A549 (cell line): ENCODE results near the gene PANK3.

Source experiments
- ATOH8 ChIP-seq: fragments of 250-450 bp; sonication (Bioruptor Pico); IDR thresholded peaks from 2 replicates; pipeline ENCODE4 v1.5.0; 2020; ENCODE audit warnings: low read depth, mild to moderate bottlenecking, moderate library complexity
- BHLHE40 ChIP-seq: IDR thresholded peaks from 2 replicates; pipeline ENCODE4 v1.6.1; 2012; ENCODE audit warnings: low read depth, low read length, inconsistent platforms
- CTCF ChIP-seq: fragments of >200 bp; sonication (Bioruptor Twin); formaldehyde crosslinking; IDR thresholded peaks from 3 replicates; pipeline ENCODE4 v1.5.1; 2016
- EHMT2 ChIP-seq: fragments of 200-600 bp; sonication (generic); IDR thresholded peaks from 2 replicates; pipeline ENCODE4 v1.6.1; 2016; ENCODE audit warnings: antibody characterized with exemption, low read depth, mild to moderate bottlenecking, moderate library complexity
- EP300 ChIP-seq, 2 experiments: fragments of >200 bp; sonication (Bioruptor Twin); formaldehyde crosslinking; IDR thresholded peaks; 2 replicates in 1 of 2; 3 replicates in 1 of 2; pipeline ENCODE4 v1.6.1; 2016 to 2017
- HOXA7 ChIP-seq: fragments of 250-450 bp; sonication (Bioruptor Pico); IDR thresholded peaks from 2 replicates; pipeline ENCODE4 v1.5.0; 2020; ENCODE audit warnings: mild to moderate bottlenecking, moderate library complexity
- KDM1A ChIP-seq: fragments of 200-600 bp; sonication (generic); IDR thresholded peaks from 2 replicates; pipeline ENCODE4 v1.6.1; 2016; ENCODE audit warnings: low read depth, mild to moderate bottlenecking
- MAX ChIP-seq: IDR thresholded peaks from 2 replicates; pipeline ENCODE4 v1.6.1; 2012
- NFE2L2 ChIP-seq: fragments of 150-350 bp; conservative IDR thresholded peaks from 2 replicates; pipeline ENCODE4 v1.6.1; 2014; ENCODE audit warnings: low read length
- NR3C1 ChIP-seq: fragments of >200 bp; sonication (Bioruptor Twin); formaldehyde crosslinking; IDR thresholded peaks from 3 replicates; pipeline ENCODE4 v1.6.1; 2017
- POLR2A ChIP-seq: IDR thresholded peaks from 2 replicates; pipeline ENCODE4 v1.6.1; 2012; ENCODE audit warnings: mild to moderate bottlenecking, low read length
- RARB ChIP-seq: fragments of 250-450 bp; sonication (Bioruptor Pico); IDR thresholded peaks from 2 replicates; pipeline ENCODE4 v1.8.0; 2021; ENCODE audit warnings: mild to moderate bottlenecking, moderate library complexity
- RCOR1 ChIP-seq: fragments of 150-350 bp; IDR thresholded peaks from 2 replicates; pipeline ENCODE4 v1.6.1; 2014; ENCODE audit warnings: antibody characterized with exemption, low read length, low read depth
- REST ChIP-seq: fragments of 200-600 bp; sonication (generic); IDR thresholded peaks from 2 replicates; pipeline ENCODE4 v1.6.1; 2016; ENCODE audit warnings: antibody characterized with exemption, mild to moderate bottlenecking, moderate library complexity

GRCh38 chr5:168620807-168621206 lies 41.6 kb upstream of the PANK3 start:
- TF ChIP-seq KDM1A, result no peak
- TF ChIP-seq NFE2L2, result no peak
- TF ChIP-seq CTCF, result no peak
- no peak for TF ChIP-seq REST
- no peak for TF ChIP-seq MAX
- no peak for TF ChIP-seq HOXA7
- TF ChIP-seq RCOR1, result no peak
- TF ChIP-seq ATOH8 (CRISPR knock-in tag), result no peak
- TF ChIP-seq POLR2A, result no peak
- no peak for TF ChIP-seq RARB (CRISPR knock-in tag)
- TF ChIP-seq EHMT2, result no peak
- no peak for TF ChIP-seq NR3C1
- TF ChIP-seq EP300 (IDR thresholded peaks at IDR 0.05), result no peak
- no peak for TF ChIP-seq BHLHE40
